ENCODE data around the gene SMOC1. TPM values are rescaled to one million over a fixed set of nuclear protein-coding genes. Genes with fewer than 3 reads are reported as not detected.
A peak's percentile ranks its signal among the peaks of the same experiment; 100 is the strongest.

The SMOC1 gene
- total RNA-seq, 1 donor from 2014 or later = 10.9 TPM

DNA sequence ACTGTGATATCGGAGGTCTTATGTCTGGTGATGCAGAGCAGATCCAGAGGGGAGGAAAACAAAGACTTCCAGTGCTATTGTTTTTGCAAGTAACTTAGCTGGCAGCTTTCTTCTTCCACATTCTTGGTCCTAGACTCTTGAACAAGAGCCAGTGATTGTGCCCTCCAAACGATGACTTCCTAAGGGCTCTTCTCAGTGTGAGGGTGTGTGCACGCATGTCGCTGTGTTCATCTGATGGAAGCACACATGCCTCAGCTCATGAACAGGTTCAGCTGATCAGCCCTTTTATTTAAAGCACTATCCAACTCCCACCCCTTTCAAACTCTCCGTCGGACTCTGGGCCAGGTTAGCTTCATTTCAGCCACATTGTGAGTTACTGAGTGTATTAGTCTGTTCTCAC is 59.5 kb downstream of the SMOC1 start:
- H3K9me3 Mint-ChIP-seq (ENCODE audit: low read depth) = no peaks in the 10 kb centered on the region

GRCh38 chr14:69941768-69942742 is 62.8 kb downstream of the SMOC1 start:
- Mint-ChIP-seq H3K4me1 (ENCODE audit: low read depth) (peaks cover 48% of the 10 kb centered on the region), H3K27me3 (no peaks in the 10 kb centered on the region), H3K36me3 (ENCODE audit: insufficient read depth) (peaks cover 2% of the 10 kb centered on the region), H3K9me3 (ENCODE audit: low read depth) (peaks cover 5% of the 10 kb centered on the region), H3K27ac (peak overlapping the region; percentile 53), H3K4me3 (ENCODE audit: low read depth) (no peak overlapping the region)
- no peak for DNase-seq (ENCODE audit: low spot score, unreplicated experiment)
- TF ChIP-seq CTCF (IDR thresholded peaks at IDR 0.05; ENCODE audit: unreplicated experiment) = no peak

More for the DNA sequence above, 59.5 kb downstream of the SMOC1 start:
- H3K36me3 Mint-ChIP-seq (ENCODE audit: insufficient read depth) = no peaks in the 10 kb centered on the region
- no peak overlapping the region for H3K27ac Mint-ChIP-seq
- TF ChIP-seq CTCF (IDR thresholded peaks at IDR 0.05; ENCODE audit: unreplicated experiment) = no peak
- DNase-seq (ENCODE audit: low spot score, unreplicated experiment) = no peak
- H3K27me3 Mint-ChIP-seq = no peaks in the 10 kb centered on the region
- H3K4me3 Mint-ChIP-seq (ENCODE audit: low read depth) = no peak overlapping the region
- peaks cover 48% of the 10 kb centered on the region for H3K4me1 Mint-ChIP-seq (ENCODE audit: low read depth)

DNA sequence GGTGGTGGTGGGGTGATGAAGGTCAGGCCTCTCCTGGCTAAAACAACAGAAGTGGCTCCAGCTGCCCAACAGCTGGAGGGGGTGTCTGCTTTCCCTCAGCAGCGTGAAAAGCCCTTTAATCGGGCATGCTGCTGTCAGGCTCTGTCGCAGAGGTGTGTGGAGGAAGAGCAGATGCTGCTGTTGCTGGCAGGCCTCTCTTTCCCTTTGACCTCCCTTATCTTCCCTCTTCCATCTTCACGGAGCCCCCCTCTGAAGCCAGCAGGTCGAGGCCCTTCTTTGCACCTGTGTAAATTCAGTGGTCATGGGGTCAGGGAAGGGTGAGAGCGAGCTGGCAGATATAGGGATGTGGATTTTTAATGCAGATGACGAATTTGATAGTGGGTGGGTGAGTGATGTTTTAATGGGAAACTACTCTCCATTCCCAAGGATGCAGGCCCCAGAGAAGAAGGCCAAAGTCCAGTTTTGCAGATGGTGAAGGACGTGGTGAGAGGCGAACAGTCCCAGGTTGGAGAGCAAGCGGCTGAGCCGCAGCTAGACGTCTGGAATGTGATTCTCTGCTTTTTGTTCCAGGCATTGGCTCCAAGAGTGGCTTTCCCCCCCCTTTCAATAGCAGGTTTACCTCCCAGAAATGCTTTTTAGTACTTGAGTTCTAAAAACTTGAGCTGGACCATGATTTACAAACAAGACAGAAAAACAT is 64.0 kb downstream of the SMOC1 start:
- peaks cover 36% of the 10 kb centered on the region for H3K4me1 Mint-ChIP-seq (ENCODE audit: low read depth)
- H3K27ac Mint-ChIP-seq = peak overlapping the region; percentile 87

DNA sequence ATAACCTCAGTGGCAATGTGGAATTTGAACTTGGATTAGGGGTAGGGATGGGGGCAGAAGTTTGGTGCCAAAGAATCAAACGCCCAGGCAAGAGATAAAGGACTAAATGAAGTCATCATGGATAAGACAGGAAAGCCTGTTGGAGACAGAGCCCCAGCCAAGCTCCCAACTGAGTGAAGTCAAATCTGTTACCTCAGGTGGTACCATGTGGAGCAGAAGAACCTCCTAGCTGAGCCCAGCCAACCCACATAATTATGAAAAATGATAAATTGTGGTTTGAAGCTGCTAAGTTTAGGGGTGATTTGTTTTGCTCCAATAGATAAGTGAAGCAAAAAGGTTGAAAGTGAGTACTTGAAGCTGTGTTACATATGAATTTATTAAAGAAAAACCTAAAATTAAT is 66.1 kb downstream of the SMOC1 start:
- H3K36me3 Mint-ChIP-seq (ENCODE audit: insufficient read depth) = peaks cover 4% of the 10 kb centered on the region
- TF ChIP-seq CTCF (IDR thresholded peaks at IDR 0.05; ENCODE audit: unreplicated experiment) = no peak
- H3K4me3 Mint-ChIP-seq (ENCODE audit: low read depth) = no peak overlapping the region
- no peak for DNase-seq (ENCODE audit: low spot score, unreplicated experiment)
- H3K27ac Mint-ChIP-seq = no peak overlapping the region
- peaks cover 34% of the 10 kb centered on the region for H3K4me1 Mint-ChIP-seq (ENCODE audit: low read depth)
- H3K27me3 Mint-ChIP-seq = no peaks in the 10 kb centered on the region
- peaks cover 6% of the 10 kb centered on the region for H3K9me3 Mint-ChIP-seq (ENCODE audit: low read depth)

More for the DNA sequence above, 64.0 kb downstream of the SMOC1 start:
- H3K36me3 Mint-ChIP-seq (ENCODE audit: insufficient read depth) = peaks cover 4% of the 10 kb centered on the region
- TF ChIP-seq CTCF (IDR thresholded peaks at IDR 0.05; ENCODE audit: unreplicated experiment) = no peak
- no peaks in the 10 kb centered on the region for H3K27me3 Mint-ChIP-seq
- no peak for DNase-seq (ENCODE audit: low spot score, unreplicated experiment)
- H3K4me3 Mint-ChIP-seq (ENCODE audit: low read depth) = peak overlapping the region; percentile 59
- peaks cover 6% of the 10 kb centered on the region for H3K9me3 Mint-ChIP-seq (ENCODE audit: low read depth)

GRCh38 chr14:69945912-69946311 is 66.7 kb downstream of the SMOC1 start:
- no peak overlapping the region for H3K27ac Mint-ChIP-seq
- DNase-seq (ENCODE audit: low spot score, unreplicated experiment) = no peak

More at GRCh38 chr14:69945912-69946311, 66.7 kb downstream of the SMOC1 start:
- TF ChIP-seq CTCF (IDR thresholded peaks at IDR 0.05; ENCODE audit: unreplicated experiment) = no peak
- Mint-ChIP-seq H3K4me1 (ENCODE audit: low read depth) (peaks cover 30% of the 10 kb centered on the region), H3K9me3 (ENCODE audit: low read depth) (peaks cover 6% of the 10 kb centered on the region), H3K27me3 (no peaks in the 10 kb centered on the region), H3K4me3 (ENCODE audit: low read depth) (no peak overlapping the region), H3K36me3 (ENCODE audit: insufficient read depth) (peaks cover 4% of the 10 kb centered on the region)

All from progenitor cell of endocrine pancreas (in vitro differentiated cells).